Hepatocyte (in vitro differentiated cells): ENCODE data around the gene TOX2. TPM values are rescaled to one million over a fixed set of nuclear protein-coding genes. Genes with fewer than 3 reads are reported as not detected.

ENCODE experiments used
- DNase-seq: peaks from one replicate; pipeline ENCODE4 v3.0.0-alpha.2; 2016; ENCODE audit warnings: low spot score
- H2AFZ ChIP-seq: fragments of 200-600 bp; sonication (generic); 2 replicates; pipeline ENCODE4 v1.6.0; 2016; ENCODE audit warnings: antibody characterized with exemption, mild to moderate bottlenecking
- H3K27ac ChIP-seq: fragments of 200-600 bp; sonication (generic); 2 replicates; pipeline ENCODE4 v1.5.1; 2016; ENCODE audit warnings: mild to moderate bottlenecking
- H3K27me3 ChIP-seq: fragments of 200-600 bp; sonication (generic); 2 replicates; pipeline ENCODE4 v1.6.1; 2016
- H3K36me3 ChIP-seq: fragments of 200-600 bp; sonication (generic); replicated peaks from 2 replicates; pipeline ENCODE4 v1.5.1; 2016; ENCODE audit warnings: low read depth; ENCODE audit not compliant: insufficient read depth
- H3K4me1 ChIP-seq: fragments of 200-600 bp; sonication (generic); 2 replicates; pipeline ENCODE4 v1.5.1; 2016; ENCODE audit warnings: mild to moderate bottlenecking, moderate library complexity; ENCODE audit not compliant: insufficient read depth
- H3K4me2 ChIP-seq: fragments of 200-600 bp; sonication (generic); 2 replicates; pipeline ENCODE4 v1.6.0; 2016
- H3K4me3 ChIP-seq: fragments of 200-600 bp; sonication (generic); 2 replicates; pipeline ENCODE4 v1.5.1; 2016; ENCODE audit warnings: mild to moderate bottlenecking
- H3K79me2 ChIP-seq: fragments of 200-600 bp; sonication (generic); 2 replicates; pipeline ENCODE4 v1.6.0; 2017; ENCODE audit warnings: mild to moderate bottlenecking
- H3K9me2 ChIP-seq: fragments of 200-600 bp; sonication (generic); replicated peaks from 2 replicates; pipeline ENCODE4 v1.6.0; 2017; ENCODE audit warnings: mild to moderate bottlenecking; ENCODE audit not compliant: insufficient read depth
- H3K9me3 ChIP-seq: fragments of 200-600 bp; sonication (generic); 2 replicates; pipeline ENCODE4 v1.5.1; 2016; ENCODE audit warnings: low read depth, mild to moderate bottlenecking
- H4K20me1 ChIP-seq: fragments of 200-600 bp; sonication (generic); 2 replicates; pipeline ENCODE4 v1.6.0; 2016; ENCODE audit warnings: mild to moderate bottlenecking; ENCODE audit not compliant: insufficient read depth, poor library complexity, severe bottlenecking
- EZH2 ChIP-seq: fragments of 200-600 bp; sonication (generic); IDR thresholded peaks from 2 replicates; pipeline ENCODE4 v1.6.1; 2016; ENCODE audit warnings: antibody characterized with exemption, mild to moderate bottlenecking, borderline replicate concordance
- EZH2phosphoT487 ChIP-seq: fragments of 200-600 bp; sonication (generic); IDR thresholded peaks from one replicate; pipeline ENCODE4 v1.6.1; 2018; ENCODE audit warnings: antibody characterized with exemption, mild to moderate bottlenecking, low read depth, moderate library complexity; ENCODE audit not compliant: unreplicated experiment, severe bottlenecking
- WGBS: methylation state at CpG from one replicate; pipeline ENCODE4 v1.1.6; 2016; ENCODE audit warnings: low lambda C conversion rate; ENCODE audit errors: missing lambda C conversion rate; 5-methylcytosine and 5-hydroxymethylcytosine counted together
- polyA plus RNA-seq: library from polyadenylated mRNA; unstranded; fragments of >200 nt; fragmentation: Nextera tagmentation; extraction: Ambion mirVana; gene quantifications from 2 replicates; pipeline ENCODE4 v1.2.1, GENCODE V29; 2016
- total RNA-seq: library from RNA; depleted of rRNA; stranded (reverse); fragments of >200 nt; gene quantifications from 2 replicates; pipeline ENCODE4 v1.2.3, GENCODE V29; 2014
- TF ChIP-seq, protein P1 (sequence below): fragments of 200-600 bp; sonication (generic); IDR thresholded peaks from 2 replicates; pipeline ENCODE4 v1.5.1; 2016; ENCODE audit warnings: antibody characterized with exemption, mild to moderate bottlenecking; ENCODE audit not compliant: poor library complexity

Gene TOX2
- total and polyA plus RNA-seq, 2 experiments from 2014 or later = 0.87 to 12.1 TPM

DNA sequence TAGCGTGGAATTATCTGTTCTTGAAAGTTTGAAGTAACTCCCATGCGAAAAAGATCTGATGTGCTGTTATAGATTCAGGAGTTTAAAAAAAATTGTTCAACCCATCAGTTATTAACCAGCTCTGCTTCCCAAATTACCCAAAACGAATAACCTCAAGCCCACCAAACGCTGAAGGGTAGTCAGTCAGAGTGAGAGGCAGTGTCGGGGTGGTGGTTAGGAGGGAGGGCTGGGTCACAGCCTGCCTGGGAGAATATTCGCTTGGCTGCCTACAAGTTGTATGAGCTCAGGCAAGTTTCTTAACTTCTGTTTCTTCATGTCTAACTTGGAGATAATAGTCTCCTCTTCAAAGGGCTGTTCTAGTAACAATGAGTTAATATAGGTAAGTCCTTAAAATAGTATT lies 157.7 kb downstream of the TOX2 start:
- no peak overlapping the region for H3K4me2 ChIP-seq
- H3K4me1 ChIP-seq = no peaks in the 10 kb centered on the region
- no peaks in the 10 kb centered on the region for H4K20me1 ChIP-seq
- H3K4me3 ChIP-seq = no peak overlapping the region
- no peak overlapping the region for H3K27ac ChIP-seq
- H3K9me2 ChIP-seq = no peaks in the 10 kb centered on the region
- no peak for DNase-seq
- H3K79me2 ChIP-seq = no peaks in the 10 kb centered on the region
- TF ChIP-seq EZH2 = no peak
- no peak for TF ChIP-seq EZH2phosphoT487
- TF ChIP-seq, protein P1, sequence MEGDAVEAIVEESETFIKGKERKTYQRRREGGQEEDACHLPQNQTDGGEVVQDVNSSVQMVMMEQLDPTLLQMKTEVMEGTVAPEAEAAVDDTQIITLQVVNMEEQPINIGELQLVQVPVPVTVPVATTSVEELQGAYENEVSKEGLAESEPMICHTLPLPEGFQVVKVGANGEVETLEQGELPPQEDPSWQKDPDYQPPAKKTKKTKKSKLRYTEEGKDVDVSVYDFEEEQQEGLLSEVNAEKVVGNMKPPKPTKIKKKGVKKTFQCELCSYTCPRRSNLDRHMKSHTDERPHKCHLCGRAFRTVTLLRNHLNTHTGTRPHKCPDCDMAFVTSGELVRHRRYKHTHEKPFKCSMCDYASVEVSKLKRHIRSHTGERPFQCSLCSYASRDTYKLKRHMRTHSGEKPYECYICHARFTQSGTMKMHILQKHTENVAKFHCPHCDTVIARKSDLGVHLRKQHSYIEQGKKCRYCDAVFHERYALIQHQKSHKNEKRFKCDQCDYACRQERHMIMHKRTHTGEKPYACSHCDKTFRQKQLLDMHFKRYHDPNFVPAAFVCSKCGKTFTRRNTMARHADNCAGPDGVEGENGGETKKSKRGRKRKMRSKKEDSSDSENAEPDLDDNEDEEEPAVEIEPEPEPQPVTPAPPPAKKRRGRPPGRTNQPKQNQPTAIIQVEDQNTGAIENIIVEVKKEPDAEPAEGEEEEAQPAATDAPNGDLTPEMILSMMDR = no peak
- no peaks in the 10 kb centered on the region for H3K27me3 ChIP-seq
- no peaks in the 10 kb centered on the region for H3K36me3 ChIP-seq
- no peaks in the 10 kb centered on the region for H3K9me3 ChIP-seq
- H2AFZ ChIP-seq = no peak overlapping the region
- 67% methylated on average over 6 of the region's 6 CpGs for WGBS

DNA sequence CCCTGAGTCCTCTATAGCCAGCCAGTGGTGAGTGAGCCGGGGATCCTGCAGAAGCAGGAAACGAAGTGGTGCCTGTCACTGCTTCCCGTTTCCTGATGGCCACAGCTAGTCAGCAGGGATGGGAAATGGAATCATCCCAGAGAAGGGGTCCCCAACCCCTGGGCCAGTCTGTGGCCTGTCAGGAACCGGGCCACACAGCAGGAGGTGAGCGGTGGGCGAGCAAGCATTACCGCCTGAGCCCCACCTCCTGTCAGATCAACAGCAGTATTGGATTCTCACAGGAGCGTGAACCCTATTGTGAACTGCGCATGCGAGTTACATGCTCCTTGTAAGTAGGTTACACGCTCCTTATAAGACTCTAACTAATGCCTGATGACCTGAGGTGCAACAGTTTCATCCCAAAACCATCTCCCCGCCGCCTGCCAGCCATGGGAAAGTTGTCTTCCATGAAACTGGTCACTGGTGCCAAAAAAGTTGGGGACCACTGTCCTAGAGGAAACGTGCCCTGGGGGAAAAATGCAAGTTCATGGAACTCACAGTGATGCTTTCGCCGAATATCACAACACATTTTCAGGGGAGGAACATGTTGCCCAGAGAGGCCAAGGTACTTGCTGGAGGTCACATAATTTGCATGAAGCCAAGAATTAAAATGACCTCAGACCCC lies 158.5 kb downstream of the TOX2 start:
- Histone ChIP-seq H3K9me2 (no peaks in the 10 kb centered on the region), H3K27ac (no peak overlapping the region), H3K9me3 (no peaks in the 10 kb centered on the region), H3K4me2 (no peak overlapping the region), H3K4me3 (no peak overlapping the region), H3K4me1 (no peaks in the 10 kb centered on the region), H2AFZ (no peak overlapping the region), H3K27me3 (no peaks in the 10 kb centered on the region), H3K36me3 (no peaks in the 10 kb centered on the region), H3K79me2 (no peaks in the 10 kb centered on the region), H4K20me1 (no peaks in the 10 kb centered on the region)
- WGBS = 79% methylated on average over 16 of the region's 16 CpGs
- DNase-seq = no peak
- TF ChIP-seq, protein P1 = no peak
- TF ChIP-seq EZH2 (no peak), EZH2phosphoT487 (no peak)

- no peaks in the 10 kb centered on the region for H3K4me1 ChIP-seq
- H3K36me3 ChIP-seq = no peaks in the 10 kb centered on the region
- no peaks in the 10 kb centered on the region for H3K9me2 ChIP-seq
- H2AFZ ChIP-seq = no peak overlapping the region
- no peaks in the 10 kb centered on the region for H3K79me2 ChIP-seq
- no peak for DNase-seq
- no peaks in the 10 kb centered on the region for H3K9me3 ChIP-seq
- WGBS = 80% methylated on average over 6 of the region's 6 CpGs
- TF ChIP-seq, protein P1 = no peak
- TF ChIP-seq EZH2phosphoT487 = no peak
- TF ChIP-seq EZH2 = no peak
- H3K4me3 ChIP-seq = no peak overlapping the region
- no peaks in the 10 kb centered on the region for H4K20me1 ChIP-seq
- no peaks in the 10 kb centered on the region for H3K27me3 ChIP-seq
- no peak overlapping the region for H3K27ac ChIP-seq
- H3K4me2 ChIP-seq = no peak overlapping the region
Observed at GRCh38 chr20:44073675-44074071, 159.0 kb downstream of the TOX2 start.
